HG02852 (cell line): ENCODE data around the gene PICALM.

Experiments
- ATAC-seq: cut with Tn5 transposase; IDR thresholded peaks from one replicate; pipeline ENCODE4 v1.9.1; 2021; ENCODE audit warnings: mild to moderate bottlenecking, moderate library complexity; ENCODE audit not compliant: unreplicated experiment

The PICALM gene

DNA sequence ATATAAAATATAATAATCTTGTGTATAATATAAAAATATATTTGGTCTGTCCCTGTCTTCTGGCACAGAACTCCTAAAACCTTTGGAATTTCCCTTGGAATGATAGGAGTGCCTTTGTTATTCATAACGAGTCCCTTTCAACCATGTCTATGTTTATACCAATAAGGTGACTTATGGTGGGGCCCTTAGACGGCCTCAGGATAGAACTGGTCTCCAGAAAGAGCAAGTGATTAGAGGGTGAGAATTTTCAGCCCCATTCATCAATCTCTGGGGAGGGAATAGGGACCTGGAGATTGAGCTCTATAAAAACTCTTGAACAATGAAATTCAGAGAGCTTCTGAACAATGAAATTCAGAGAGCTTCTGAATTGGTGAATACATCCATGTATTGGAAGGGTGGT is 18.4 kb upstream of the PICALM start:
- no peak for ATAC-seq

DNA sequence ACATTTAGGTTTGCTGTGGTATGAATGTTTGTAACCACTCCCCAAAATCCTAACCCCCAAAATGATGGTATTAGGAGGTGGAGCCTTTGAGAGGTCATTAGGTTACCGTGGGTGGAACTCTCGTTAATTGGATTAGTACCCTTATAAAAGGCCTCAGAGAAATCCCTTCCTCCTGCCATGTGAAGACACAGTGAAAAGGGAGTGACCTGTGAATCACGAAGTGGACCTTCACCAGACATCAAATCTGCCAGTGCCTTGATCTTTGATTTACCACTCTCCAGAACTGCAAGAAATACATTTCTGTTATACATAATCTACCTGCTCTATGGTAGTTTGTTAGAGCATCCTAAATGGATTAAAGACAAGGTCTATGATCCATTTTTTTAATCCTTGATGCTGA is 12.6 kb upstream of the PICALM start:
- no peak for ATAC-seq

DNA sequence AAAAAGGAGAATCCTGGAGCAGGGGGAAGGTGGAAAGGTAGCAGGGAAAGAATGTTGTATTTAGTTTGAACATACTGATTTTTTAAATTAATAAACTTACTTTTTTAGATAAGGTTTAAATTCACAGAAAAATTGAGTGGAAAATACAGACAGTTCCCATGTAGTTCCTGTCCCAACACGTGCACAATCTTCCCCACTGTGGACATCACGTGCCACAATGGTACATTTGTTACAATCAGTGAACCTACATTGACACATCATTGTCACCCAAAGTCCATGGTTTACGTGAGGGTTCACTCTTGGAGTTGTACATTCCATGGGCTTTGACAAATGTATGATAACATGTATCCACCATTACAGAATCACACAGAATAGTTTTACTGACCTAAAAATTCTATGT is 10.5 kb upstream of the PICALM start:
- no peak for ATAC-seq

DNA sequence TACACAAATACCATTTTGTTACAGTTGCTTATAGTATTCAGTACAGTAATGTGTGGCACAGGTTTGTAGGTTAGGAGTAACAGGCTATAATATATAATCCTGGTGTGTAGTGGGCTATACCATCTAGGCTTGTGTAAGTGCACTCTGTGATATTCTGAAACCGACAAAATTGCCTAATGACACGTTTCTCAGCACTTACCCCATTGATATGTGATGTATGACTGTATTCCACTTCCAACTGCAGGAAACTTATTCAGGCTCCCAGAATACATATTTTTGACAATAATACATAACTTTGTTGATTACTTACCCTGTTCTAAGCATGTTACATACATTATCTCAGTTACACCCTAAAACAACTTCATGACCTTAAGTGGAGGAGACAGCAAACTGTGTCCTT is 5.1 kb upstream of the PICALM start:
- ATAC-seq: no peak

DNA sequence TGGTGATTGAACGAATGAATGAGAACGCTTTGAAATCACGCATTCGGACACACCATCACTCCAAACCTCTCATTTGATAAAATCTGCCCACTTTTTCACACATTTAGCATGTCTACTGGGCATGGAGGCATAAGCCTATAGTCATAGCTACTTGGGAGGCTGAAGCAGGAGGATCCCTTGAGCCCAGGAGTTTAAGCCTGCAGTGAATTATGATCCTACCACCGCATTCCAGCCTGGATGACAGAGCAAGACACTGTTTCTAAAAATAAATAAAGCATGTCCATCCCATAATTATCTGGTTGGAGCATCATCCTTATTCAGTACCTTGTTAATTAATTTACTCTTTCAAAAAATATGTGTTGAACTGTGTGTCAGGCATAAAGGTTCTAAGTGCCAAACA is 3.3 kb upstream of the PICALM start:
- ATAC-seq: no peak

DNA sequence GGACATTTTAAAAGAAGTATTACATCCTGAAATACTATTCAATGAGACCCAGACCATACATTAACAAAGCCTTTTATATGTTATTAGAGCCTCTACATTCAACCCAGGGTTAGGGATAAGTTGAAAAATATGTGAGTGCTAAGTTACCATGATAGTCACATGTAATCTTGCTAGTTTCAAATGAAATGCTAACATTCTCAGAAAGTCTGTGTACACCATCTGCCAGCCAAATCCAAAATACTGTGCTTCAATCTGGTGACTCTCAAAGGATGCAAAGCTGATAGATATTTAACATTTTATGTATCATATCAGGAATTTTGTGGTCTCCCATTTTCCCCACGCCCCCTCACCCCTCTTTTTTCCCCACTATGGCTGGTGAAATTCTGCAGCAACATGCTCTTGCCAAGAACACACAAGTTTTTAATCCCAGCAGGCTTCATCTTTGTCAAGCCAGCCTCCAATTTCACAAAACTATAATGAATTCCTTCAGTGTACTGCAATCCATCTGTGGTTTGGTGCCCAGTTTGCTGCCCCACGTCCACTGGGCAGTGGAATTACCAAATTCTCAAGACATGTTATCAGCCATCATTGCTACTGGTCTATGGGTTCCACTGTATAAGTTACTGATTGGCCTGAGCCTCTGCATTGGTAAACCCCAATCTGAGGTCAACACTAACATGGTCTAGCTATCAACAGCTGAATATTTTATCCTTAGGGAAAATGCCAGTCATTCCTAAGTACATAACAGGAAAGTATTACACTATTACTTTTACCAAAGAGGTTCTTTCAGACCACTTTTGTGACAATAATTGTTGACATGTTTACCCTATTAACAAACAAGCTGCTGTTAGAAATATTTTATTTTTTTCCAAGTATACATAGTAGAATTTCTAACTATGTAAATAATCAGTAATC is 1.5 kb upstream of the PICALM start:
- no peak for ATAC-seq

DNA sequence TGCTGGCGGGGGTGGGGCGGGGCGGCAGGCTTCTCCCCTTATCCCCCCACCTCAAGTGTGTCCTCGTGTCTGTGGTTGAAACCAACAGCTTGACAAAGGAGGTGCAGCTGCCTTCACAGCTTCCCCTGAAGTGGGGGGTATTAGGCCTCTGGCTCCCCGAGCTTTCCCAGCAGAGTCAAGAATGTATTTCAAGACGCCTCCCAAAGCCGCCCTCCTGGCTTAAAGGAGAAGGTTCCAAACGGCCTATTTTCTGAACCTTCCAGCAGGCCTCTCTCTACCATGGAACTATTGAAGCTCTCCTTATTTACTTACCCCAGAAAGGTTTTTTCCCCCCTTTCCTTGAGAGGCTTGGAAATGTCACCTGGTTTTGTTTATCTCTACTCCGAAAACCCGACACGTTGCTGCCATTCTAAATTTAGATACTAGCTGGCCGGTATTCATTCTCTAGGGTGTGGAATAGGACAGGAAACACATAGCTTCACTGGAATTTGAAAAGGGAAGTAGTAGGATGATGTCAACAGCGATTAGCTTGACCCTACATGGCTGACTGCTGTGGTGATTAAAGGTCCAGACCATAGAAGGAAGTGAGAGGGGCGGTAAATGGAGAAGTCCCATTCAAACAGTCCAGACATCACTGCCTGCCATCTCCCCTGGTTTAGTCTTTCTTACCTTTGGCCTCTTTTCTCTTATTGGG is 671 bp upstream of the PICALM start:
- peak; percentile 25 for ATAC-seq

DNA sequence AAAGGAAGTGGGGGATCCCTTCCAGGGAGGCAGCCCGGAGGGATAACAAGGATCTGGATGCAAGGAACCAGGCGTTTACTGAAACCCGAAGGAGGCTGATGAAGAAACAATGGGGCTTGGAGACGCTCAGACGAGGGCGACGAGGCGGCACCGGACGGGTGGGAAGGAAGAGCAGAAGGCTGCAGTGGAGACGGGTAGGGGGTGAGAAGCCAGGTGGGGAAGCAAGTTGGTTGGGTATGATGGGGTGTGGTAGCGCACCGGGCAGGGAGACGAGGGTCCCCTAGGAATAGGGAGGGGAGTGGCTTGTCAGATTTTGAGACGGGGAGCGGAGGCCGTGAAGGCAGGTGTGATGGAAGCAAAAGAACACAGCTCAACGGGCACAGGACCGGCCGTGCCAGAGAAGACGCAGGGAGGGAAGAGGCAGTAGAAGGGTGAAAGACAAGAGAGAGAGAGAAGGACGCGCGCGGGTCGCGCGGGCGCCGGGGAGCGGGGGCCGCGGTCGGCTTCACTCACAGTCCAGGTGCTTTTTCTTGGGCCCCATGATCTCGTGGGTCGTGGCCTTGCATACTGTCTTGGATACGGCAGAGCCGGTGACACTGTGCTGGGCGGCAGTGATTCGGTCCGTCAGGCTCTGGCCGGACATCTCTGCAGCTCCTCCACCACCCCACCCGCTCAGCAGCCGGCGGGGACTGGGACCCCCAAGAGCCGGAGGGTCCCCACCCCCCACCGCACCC is 579 bp downstream of the PICALM start:
- peak; percentile 14 for ATAC-seq

DNA sequence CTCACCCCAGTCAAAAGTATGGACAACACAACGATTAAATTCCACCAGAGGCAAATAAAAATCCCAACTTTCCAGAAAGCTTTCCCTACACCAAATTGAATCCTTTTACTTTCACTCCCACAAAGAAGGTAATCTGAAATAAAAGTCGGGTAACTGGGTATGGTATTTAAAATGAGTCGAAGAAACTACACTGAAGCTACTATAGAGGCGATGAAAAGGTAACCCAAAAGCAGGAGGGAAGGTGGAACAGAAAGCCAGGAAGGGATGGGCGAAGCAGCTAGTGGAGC is 1.1 kb downstream of the PICALM start:
- ATAC-seq: no peak

DNA sequence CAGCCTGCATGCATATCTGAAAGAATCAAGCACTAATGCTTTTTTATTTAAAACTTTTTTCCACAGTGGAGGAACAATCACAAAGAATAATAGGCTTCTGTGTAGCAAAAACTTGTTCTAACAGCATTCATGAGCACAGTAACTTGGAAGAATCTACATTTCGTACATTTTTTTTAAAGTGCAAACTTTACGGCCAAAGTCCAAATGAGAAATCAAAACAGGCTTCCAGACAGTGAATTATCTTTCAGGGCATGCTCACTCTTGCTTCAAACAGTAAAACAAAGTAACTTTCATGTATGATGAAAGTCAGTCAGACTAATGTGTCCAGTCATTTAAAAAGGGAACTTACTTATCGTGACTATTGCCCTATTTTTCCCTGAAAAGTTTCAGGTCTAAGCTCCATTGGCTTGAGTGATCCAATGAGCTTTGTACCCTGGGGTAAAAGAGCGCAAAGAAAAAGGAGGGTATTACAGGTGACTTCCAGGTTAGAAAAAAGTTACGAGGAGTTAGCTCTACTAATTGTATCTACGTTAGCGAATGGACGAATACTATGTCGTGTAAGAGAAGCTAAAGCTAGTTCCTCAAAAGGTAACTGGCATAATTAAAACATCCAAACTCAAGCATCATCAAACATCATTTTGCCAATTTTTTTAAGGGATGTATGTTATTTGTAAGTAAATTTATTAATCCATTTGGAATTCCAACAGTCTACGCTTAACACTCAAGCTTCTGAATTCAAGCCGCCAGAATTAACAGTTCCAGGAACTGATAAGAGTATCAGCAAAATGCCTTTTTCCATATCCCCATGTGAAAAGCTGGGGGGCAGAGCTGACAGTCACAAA is 1.7 kb downstream of the PICALM start:
- ATAC-seq: no peak

DNA sequence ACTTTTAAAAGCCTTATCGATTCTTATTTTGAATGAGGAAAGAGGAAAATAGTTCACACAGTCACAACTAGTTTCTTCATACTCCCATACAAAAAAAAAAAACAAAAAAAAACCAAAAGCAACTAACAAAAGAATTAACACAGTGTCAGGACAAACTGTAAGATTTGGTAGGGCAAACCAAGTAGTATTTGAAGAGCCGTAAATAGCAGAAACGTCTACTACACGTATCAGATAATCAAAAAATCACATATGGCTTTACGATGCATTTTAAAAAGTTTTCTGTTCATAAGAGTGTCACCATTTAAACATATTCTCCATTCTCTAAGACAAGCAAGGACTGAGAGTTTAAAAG is 2.3 kb downstream of the PICALM start:
- ATAC-seq: no peak

DNA sequence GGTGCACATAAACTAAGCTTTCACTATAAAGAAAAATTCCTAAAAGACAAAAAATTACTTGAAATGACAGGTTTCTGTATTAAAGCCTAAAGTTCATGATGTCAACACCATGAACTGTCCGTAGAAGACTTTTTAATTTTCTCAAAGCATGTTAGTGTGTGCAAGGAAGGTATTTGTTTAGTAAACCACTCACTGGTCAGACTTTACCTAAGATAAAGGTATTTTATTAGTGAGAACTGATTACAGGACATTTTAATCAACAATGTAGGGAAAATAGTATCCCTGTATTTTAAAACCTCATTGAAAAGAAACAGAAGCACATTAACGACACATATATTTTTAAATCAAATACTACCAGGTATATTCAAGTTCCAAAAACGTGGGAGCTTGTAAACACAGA is 2.9 kb downstream of the PICALM start:
- ATAC-seq: no peak

DNA sequence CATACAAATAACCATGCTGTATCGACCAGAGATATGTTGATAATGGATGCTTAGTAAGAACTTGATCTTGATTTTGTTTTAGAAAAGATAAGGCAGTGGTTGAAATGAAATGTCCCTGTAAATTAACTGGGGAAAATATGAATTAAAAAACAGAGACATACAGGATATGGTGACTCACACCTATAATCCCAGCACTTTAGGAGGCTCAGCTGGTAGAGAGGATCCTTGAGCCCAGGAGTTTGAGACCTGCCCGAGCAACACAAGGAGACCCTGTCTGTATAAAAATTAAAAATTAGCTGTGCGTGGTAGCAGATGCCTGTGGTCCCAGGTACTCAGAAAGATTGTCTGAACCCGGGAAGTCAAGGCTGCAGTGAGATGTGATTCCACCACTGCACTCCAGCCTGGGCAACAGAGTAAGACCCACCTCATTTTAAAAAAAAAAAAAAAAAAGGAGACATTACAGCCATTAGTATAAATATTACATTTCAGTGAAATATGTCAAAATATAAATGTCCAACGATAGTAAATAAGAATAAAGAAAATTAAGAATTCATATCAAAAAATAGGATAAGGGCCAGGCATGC is 4.6 kb downstream of the PICALM start:
- ATAC-seq: no peak

DNA sequence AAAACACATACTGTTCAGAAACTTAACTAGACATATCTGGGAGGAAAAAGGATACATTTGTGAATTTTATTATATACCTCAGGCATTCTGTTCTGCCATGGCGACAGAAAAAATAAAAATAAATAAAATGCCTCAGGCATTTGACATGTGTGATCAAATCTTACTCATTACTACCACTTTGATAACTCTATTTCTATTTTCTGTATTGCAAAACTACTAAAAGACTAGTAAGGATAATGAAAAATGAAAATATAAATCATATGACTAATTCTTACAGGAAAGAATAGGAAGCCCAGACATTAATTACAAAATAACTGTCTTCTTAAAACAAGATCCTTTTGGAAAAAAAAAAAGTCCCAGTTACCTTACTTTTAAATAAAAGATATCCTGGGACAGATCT is 5.3 kb downstream of the PICALM start:
- no peak for ATAC-seq

DNA sequence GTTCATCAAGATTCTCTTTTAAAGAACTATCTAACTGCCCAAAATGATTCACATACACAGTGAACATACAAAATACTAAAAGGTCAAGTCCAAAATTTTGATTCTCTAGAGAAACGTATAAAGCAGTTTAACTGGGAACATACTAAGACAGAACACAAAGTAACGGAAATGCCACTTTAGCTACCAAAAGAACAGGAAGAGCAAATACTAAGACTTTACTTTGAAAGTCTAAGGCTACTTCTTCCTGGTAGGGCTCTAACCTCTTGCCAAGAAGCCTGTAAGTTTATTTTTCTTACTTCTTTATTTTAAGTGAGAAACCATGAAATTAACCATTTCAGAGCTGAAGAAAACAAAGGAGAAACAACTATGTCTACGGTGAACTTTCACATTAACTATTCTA is 6.2 kb downstream of the PICALM start:
- no peak for ATAC-seq

DNA sequence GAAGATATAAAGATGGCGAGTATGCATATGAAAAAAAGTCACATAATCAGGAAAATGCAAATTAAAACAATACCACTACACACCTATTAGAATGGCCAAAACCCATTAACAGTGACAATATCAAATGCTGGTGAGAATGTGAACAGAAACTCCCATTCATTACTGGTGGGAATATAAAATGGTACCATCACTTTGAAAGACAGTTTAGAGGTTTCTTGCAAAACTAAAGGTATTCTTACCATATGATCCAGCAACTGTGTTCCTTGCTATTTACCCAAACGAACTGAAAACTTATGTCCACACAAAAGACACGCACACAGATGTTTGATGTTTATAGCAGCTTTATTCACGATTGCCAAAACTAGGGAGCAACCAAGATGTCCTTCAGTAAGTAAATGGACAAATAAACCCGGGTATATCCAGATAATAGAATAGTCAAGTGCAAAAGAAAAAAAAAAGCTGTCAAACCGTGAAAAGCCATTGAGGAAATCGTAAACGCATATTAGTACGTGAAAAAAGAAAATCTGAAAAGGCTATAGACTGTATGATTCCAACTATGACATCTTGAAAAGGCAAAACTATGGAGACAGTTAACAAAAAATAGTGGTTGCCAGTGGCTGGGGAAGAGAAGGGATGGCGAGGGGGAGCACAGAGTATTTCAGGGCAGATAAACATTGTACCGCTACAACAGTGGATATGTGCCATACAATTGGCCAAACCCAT is 7.2 kb downstream of the PICALM start:
- ATAC-seq: no peak

DNA sequence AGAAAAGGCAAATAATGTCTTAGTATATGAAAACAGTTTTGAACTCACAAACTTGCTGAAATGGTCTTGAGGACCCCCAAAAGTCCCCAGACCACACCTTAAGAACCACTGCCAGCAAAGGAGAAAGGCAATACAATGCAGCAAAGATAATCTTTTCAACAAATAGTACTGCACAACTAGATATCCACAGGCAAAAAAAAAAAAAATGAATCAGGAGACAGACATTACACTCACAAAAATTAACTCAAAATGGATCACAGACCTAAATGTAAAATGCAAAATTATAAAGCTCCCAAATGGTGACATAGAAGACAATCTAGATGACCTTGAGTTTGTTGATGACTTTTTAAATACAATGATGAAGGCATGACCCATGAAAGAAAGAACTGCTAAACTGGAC is 8.3 kb downstream of the PICALM start:
- ATAC-seq: no peak

DNA sequence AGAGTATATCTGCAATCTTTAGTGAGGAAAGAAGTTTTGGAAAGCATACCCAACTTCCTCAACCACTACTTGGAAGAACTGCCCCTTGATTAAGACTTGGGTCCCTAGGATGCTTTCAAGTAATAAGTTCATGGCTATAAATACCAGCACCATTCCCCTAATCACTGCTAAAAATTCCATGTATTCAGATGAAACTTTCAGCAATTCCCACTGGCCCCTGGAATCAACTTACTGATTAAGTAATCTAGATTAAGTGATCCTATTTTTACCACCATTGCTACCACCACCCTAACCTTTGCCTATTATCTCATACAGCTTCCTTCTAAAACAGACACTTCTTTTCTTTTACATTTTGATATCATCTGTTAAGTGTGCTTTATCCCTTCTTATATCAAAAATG is 10.5 kb downstream of the PICALM start:
- no peak for ATAC-seq

DNA sequence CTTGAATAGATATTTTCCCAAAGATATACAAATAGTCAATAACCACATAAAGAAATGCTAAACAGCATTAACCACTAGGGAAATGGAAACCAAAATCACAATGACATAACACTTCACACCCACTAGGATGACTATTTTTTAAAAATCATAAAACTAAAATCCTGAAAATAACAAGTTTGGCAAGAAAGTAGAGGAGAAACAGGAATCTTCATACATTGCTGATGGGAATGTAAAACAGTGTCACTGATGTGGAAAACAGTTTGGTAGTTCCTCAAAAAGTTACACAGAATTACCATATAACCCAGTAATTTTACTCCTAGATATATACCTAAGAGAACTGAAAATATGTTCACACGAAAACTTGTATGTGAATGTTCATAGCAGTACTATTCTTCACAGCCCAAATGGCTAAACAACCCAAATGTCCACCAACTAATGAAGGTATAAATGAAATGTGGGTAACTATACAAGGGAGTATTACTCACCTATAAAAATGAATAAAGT is 12.5 kb downstream of the PICALM start:
- peak; percentile 57 for ATAC-seq
